Nephron progenitor cell (in vitro differentiated cells): ENCODE data around the gene IL13RA1.
A peak's percentile ranks its signal among the peaks of the same experiment; 100 is the strongest.

Experiments used
- DNase-seq: peaks from one replicate; pipeline ENCODE4 v3.0.0; 2021
- H3K27ac Mint-ChIP-seq: 2 replicates; pipeline ENCODE4 v1.8.0; 2021; ENCODE audit warnings: mild to moderate bottlenecking, moderate library complexity, mixed read lengths
- H3K27me3 Mint-ChIP-seq: 2 replicates; pipeline ENCODE4 v1.8.0; 2021; ENCODE audit warnings: mild to moderate bottlenecking, low read depth, mixed read lengths; ENCODE audit not compliant: poor library complexity
- H3K36me3 Mint-ChIP-seq: 2 replicates; pipeline ENCODE4 v1.8.0; 2021; ENCODE audit warnings: low read depth, mixed read lengths
- H3K4me1 Mint-ChIP-seq: 2 replicates; pipeline ENCODE4 v1.8.0; 2021; ENCODE audit warnings: mixed read lengths
- H3K4me3 Mint-ChIP-seq: 2 replicates; pipeline ENCODE4 v1.8.0; 2021; ENCODE audit warnings: mild to moderate bottlenecking, moderate library complexity, mixed read lengths
- H3K9me3 Mint-ChIP-seq: 2 replicates; pipeline ENCODE4 v1.8.0; 2021; ENCODE audit warnings: mild to moderate bottlenecking, moderate library complexity, mixed read lengths
- TF ChIP-seq, protein P1 (sequence below): fragments of 200-600 bp; sonication (generic); IDR thresholded peaks from 2 replicates; pipeline ENCODE4 v1.5.0; 2021; ENCODE audit warnings: antibody characterized with exemption

IL13RA1 gene

DNA sequence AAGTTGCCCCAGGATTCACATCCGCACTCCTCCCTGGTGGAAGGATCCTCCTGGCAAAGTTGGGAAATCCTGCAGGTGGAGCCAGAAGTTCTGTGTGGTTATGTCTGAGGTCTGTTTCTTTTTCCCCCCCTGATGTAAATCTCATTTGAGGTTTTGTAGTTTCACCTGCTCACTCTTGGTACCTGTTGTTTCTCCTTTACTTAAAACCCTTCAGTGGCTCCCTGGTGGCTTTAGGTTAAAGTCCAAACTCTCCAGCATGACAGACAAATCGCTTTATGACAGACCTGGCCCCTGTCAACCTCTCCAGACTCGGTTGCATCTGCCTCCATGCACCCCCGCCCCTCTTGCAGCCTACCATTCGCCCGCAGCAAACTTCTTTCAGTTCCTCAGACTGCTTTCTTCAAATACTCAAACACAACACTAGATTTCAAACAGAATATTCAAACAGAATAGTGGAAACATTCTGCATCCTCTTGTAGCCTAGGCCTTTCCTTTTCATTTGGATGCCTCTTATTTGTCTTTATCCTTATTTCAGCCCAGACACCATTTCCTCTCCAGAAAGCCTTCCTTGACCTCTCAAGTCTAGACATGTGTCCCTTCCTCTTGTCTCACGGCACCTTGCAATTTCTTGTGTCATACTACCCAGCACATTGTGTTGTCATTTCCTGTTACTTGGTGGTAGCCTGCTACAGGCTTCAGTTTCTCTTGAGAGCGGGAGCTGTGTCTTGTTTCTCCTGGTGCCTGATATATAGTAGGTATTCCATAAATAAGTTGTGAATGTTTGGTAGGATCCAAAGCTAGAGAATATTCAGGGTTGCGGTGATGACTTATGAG lies 24.8 kb downstream of the IL13RA1 start:
- Mint-ChIP-seq H3K27ac (peak overlapping the region; percentile 46), H3K36me3 (peaks cover 68% of the 10 kb centered on the region), H3K9me3 (peaks cover 39% of the 10 kb centered on the region), H3K4me3 (no peak overlapping the region), H3K4me1 (peaks cover 5% of the 10 kb centered on the region), H3K27me3 (no peaks in the 10 kb centered on the region)
- TF ChIP-seq, protein P1, sequence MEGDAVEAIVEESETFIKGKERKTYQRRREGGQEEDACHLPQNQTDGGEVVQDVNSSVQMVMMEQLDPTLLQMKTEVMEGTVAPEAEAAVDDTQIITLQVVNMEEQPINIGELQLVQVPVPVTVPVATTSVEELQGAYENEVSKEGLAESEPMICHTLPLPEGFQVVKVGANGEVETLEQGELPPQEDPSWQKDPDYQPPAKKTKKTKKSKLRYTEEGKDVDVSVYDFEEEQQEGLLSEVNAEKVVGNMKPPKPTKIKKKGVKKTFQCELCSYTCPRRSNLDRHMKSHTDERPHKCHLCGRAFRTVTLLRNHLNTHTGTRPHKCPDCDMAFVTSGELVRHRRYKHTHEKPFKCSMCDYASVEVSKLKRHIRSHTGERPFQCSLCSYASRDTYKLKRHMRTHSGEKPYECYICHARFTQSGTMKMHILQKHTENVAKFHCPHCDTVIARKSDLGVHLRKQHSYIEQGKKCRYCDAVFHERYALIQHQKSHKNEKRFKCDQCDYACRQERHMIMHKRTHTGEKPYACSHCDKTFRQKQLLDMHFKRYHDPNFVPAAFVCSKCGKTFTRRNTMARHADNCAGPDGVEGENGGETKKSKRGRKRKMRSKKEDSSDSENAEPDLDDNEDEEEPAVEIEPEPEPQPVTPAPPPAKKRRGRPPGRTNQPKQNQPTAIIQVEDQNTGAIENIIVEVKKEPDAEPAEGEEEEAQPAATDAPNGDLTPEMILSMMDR: no peak
- no peak for DNase-seq

DNA sequence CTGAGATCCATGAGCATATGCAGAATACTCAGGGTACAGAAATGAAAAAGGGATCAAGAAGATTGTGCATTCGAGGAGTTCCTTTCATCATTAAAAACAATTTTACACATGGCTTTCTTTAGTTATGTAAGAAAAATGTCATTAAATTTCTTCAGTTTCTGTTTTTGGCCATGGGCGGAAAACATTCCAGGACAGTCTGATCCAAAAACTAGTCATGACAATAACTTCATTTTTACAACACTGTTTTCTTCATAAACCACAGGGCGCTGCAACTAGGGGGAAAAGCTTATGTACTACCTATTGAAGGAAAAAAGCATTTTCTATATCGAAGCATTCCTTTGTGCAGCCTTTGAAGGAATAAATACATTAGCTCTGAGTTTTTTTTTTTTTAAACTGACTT lies 28.2 kb downstream of the IL13RA1 start:
- Mint-ChIP-seq H3K27me3 (no peaks in the 10 kb centered on the region), H3K36me3 (peaks cover 59% of the 10 kb centered on the region), H3K9me3 (peaks cover 39% of the 10 kb centered on the region), H3K27ac (no peak overlapping the region), H3K4me3 (no peak overlapping the region), H3K4me1 (peaks cover 5% of the 10 kb centered on the region)
- DNase-seq: no peak
- TF ChIP-seq, protein P1: no peak

DNA sequence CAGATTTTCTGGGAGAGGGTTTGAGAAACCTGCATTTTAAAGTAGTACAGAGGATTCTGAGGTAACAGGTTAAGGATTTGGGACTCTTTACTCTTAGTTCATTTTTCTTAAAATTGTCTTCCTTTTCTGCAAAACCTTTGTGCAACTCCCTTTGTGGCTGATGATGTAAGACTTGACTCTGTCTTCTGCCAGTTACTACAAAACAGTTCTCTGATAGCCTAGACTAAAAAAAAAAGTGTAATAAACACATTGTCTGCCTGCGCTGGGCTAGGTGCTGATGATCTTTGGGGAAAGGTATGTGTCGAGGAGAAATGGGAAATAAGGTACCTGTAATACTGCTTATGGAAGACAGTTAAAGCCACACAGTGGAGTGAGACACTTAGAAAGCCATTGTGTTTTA lies 28.7 kb downstream of the IL13RA1 start:
- DNase-seq: no peak
- no peaks in the 10 kb centered on the region for H3K27me3 Mint-ChIP-seq
- peaks cover 36% of the 10 kb centered on the region for H3K9me3 Mint-ChIP-seq
- H3K27ac Mint-ChIP-seq: no peak overlapping the region
- H3K36me3 Mint-ChIP-seq: peaks cover 54% of the 10 kb centered on the region
- peaks cover 5% of the 10 kb centered on the region for H3K4me1 Mint-ChIP-seq
- TF ChIP-seq, protein P1: no peak
- H3K4me3 Mint-ChIP-seq: no peak overlapping the region

DNA sequence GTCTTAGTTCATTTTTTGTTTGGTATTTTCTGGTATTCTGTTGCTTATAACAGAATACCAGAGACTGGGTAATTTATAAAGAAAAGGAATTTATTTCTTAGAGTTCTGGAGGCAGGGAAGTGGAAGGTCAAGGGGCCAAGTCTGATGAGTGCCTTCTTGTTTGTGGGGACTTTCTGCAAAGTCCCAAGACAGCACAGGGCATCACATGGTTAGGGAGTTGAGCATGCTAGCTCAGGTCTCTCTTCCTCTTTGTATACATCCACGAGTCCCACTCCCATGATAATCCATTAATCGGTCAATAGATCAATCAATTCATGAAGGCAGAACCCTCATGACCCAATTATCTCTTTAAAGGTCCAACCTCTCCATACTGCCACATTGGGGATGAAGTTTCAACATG lies 31.1 kb downstream of the IL13RA1 start:
- Mint-ChIP-seq H3K9me3 (peaks cover 20% of the 10 kb centered on the region), H3K4me3 (no peak overlapping the region), H3K4me1 (peaks cover 5% of the 10 kb centered on the region), H3K36me3 (peaks cover 32% of the 10 kb centered on the region), H3K27me3 (no peaks in the 10 kb centered on the region), H3K27ac (no peak overlapping the region)
- TF ChIP-seq, protein P1: no peak
- no peak for DNase-seq

DNA sequence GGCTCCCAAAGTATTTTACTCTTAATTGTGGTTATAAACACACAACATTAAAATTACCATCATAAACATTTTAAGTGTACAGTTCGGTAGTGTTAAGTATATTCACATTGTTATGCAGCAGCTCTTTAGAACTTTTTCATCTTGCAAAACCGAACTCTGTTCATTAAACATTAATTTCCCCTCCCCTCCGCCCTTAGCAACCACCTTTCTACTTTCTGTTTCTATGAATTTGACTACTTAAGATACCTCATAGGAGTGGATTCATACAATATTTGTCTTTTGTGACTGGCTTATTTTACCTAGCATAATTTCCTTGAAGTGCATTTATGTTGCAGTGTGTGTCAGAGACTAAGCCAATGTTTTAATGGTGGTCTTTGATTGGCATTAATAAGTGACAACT lies 32.6 kb downstream of the IL13RA1 start:
- DNase-seq: no peak
- Mint-ChIP-seq H3K9me3 (peaks cover 15% of the 10 kb centered on the region), H3K36me3 (peaks cover 21% of the 10 kb centered on the region), H3K4me1 (peaks cover 11% of the 10 kb centered on the region), H3K27me3 (no peaks in the 10 kb centered on the region), H3K4me3 (no peak overlapping the region), H3K27ac (no peak overlapping the region)
- TF ChIP-seq, protein P1: no peak
